ENCODE results near the gene DPP9.
A peak's percentile ranks its signal among the peaks of the same experiment; 100 is the strongest.

The DPP9 gene

GRCh38 chr19:4760285-4760650, 36.6 kb upstream of the DPP9 start:
- DNase-seq (ENCODE audit: low read depth): no peak
- TF ChIP-seq CTCF (IDR thresholded peaks at IDR 0.05; ENCODE audit: low read depth, low read length, missing control alignments): no peak
- in situ Hi-C loops (cut with HindIII; ENCODE audit: low sequenced_read_pairs): no loop called here
- peak overlapping the region; percentile 30 for H3K4me3 ChIP-seq (ENCODE audit: low read depth, low read length)

- TF ChIP-seq CTCF (IDR thresholded peaks at IDR 0.05; ENCODE audit: low read depth, low read length, missing control alignments): no peak
- DNase-seq (ENCODE audit: low read depth): peak; percentile 48
- in situ Hi-C loops (cut with HindIII; ENCODE audit: low sequenced_read_pairs): no loop called here
- H3K4me3 ChIP-seq (ENCODE audit: low read depth, low read length): peak overlapping the region; percentile 30
Observed at GRCh38 chr19:4759388-4760284, 36.0 kb upstream of the DPP9 start.

- DNase-seq (ENCODE audit: low read depth): no peak
- TF ChIP-seq CTCF (IDR thresholded peaks at IDR 0.05; ENCODE audit: low read depth, low read length, missing control alignments): no peak
- H3K4me3 ChIP-seq (ENCODE audit: low read depth, low read length): no peak overlapping the region
- in situ Hi-C loops (cut with HindIII; ENCODE audit: low sequenced_read_pairs): no loop called here
Observed at GRCh38 chr19:4758659-4759058, 35.0 kb upstream of the DPP9 start.

GRCh38 chr19:4758082-4758481, 34.4 kb upstream of the DPP9 start:
- TF ChIP-seq CTCF (IDR thresholded peaks at IDR 0.05; ENCODE audit: low read depth, low read length, missing control alignments): no peak
- DNase-seq (ENCODE audit: low read depth): no peak
- H3K4me3 ChIP-seq (ENCODE audit: low read depth, low read length): no peak overlapping the region
- in situ Hi-C loops (cut with HindIII; ENCODE audit: low sequenced_read_pairs): no loop called here

- TF ChIP-seq CTCF (IDR thresholded peaks at IDR 0.05; ENCODE audit: low read depth, low read length, missing control alignments): no peak
- no peak overlapping the region for H3K4me3 ChIP-seq (ENCODE audit: low read depth, low read length)
- DNase-seq (ENCODE audit: low read depth): no peak
- in situ Hi-C loops (cut with HindIII; ENCODE audit: low sequenced_read_pairs): no loop called here
Observed at GRCh38 chr19:4755459-4755858, 31.8 kb upstream of the DPP9 start.

- TF ChIP-seq CTCF (IDR thresholded peaks at IDR 0.05; ENCODE audit: low read depth, low read length, missing control alignments): no peak
Observed at GRCh38 chr19:4754248-4754647, 30.6 kb upstream of the DPP9 start.

More at GRCh38 chr19:4754248-4754647, 30.6 kb upstream of the DPP9 start:
- in situ Hi-C loops (cut with HindIII; ENCODE audit: low sequenced_read_pairs): no loop called here
- no peak overlapping the region for H3K4me3 ChIP-seq (ENCODE audit: low read depth, low read length)
- DNase-seq (ENCODE audit: low read depth): no peak
